ENCODE measurements around the gene AMBP. TPM values are rescaled to one million over a fixed set of nuclear protein-coding genes. Genes with fewer than 3 reads are reported as not detected.

The AMBP gene
- total and polyA plus RNA-seq, 2 of the 13 experiments (the other 11 are each of a cell fraction or from before 2014, with no cell fraction given), result 1,510 to 2,580 TPM

DNA sequence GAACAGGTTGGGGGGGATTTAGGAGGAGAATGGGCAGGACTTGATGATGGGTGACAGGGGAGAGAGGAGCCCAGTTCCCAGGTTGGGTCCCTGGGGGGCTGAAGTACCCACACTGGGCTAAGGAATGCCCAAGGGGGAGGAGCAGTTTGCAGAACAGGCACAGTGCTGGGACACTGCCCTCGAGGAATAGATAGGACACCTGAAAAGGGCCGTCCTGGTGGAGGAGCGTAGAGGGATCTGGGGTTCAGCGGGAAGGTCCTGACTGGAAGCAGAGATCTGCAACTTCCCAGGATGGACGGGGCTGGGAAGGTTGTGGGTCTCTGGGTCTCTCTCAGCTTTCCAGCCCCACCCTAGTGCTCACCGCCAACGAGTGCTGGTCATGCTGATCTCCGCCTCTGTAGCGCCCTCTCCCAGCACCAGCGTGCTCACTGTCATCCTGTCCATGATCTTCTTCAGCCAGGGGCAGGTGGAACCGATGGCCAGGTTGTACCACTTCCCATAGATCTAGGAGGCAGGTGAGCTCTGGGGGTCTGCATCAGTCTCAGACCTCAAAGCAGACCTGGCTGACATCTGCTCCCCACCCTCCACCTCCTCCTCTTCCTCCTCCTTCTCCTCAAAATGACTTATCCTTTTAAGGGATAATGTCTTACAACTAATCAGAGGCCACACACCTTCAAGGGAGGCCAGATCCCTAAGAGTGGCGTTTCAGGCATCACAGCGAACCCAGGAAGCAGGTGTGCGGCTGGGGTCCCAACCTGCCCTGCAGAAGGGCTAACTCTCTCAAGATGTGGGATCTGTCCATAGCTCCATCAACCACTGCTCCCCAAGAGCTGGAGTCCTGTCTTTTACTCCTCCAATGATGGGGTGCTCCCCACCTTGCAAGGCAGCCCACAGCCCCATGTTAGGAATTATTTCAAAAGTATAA, 1.6 kb downstream of the AMBP start (continued):
- TF ChIP-seq ZNF382 (CRISPR knock-in tag; IDR thresholded peaks at IDR 0.05; ENCODE audit: borderline replicate concordance), result no peak
- 0 out of 2 replicates have a peak, but pooled peaks have one; percentile 21 for TF ChIP-seq FOSL2 (CRISPR knock-in tag; IDR thresholded peaks at IDR 0.05)
- peak; percentile 29 for TF ChIP-seq TEAD3 (CRISPR knock-in tag; optimal IDR thresholded peaks at IDR 0.05; ENCODE audit: borderline replicate concordance)
- TF ChIP-seq, protein P1, sequence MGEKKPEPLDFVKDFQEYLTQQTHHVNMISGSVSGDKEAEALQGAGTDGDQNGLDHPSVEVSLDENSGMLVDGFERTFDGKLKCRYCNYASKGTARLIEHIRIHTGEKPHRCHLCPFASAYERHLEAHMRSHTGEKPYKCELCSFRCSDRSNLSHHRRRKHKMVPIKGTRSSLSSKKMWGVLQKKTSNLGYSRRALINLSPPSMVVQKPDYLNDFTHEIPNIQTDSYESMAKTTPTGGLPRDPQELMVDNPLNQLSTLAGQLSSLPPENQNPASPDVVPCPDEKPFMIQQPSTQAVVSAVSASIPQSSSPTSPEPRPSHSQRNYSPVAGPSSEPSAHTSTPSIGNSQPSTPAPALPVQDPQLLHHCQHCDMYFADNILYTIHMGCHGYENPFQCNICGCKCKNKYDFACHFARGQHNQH (CRISPR knock-in tag; IDR thresholded peaks at IDR 0.05), result peak; percentile 16; the same call in 1 of the 2 replicates
- no peak for TF ChIP-seq FOXP1 (IDR thresholded peaks at IDR 0.05)
- no peak for TF ChIP-seq FOXP1 (CRISPR knock-in tag; IDR thresholded peaks at IDR 0.05)
- peak; percentile 36; the same call in 1 of the 2 replicates for TF ChIP-seq NR0B2 (CRISPR knock-in tag; IDR thresholded peaks at IDR 0.05)
- TF ChIP-seq FOXA1 (IDR thresholded peaks at IDR 0.05), result no peak
- TF ChIP-seq FOXA1 (CRISPR knock-in tag; IDR thresholded peaks at IDR 0.05), result peak; percentile 28; the same call in 1 of the 2 replicates
- peak; percentile 62; the same call in 1 of the 2 replicates for TF ChIP-seq ZBTB7A (CRISPR knock-in tag; IDR thresholded peaks at IDR 0.05)
- TF ChIP-seq HES4 (CRISPR knock-in tag; IDR thresholded peaks at IDR 0.05; ENCODE audit: borderline replicate concordance), result peak; percentile 30; the same call in 1 of the 2 replicates
- 0 out of 2 replicates have a peak, but pooled peaks have one; percentile 31 for TF ChIP-seq ZNF546 (CRISPR knock-in tag; conservative IDR thresholded peaks at IDR 0.05)
- TF ChIP-seq ZNF616 (CRISPR knock-in tag; IDR thresholded peaks at IDR 0.05; ENCODE audit: low read depth), result 0 out of 2 replicates have a peak, but pooled peaks have one; percentile 36
- peak; percentile 61; the same call in 1 of the 2 replicates for TF ChIP-seq SSRP1 (CRISPR knock-in tag; IDR thresholded peaks at IDR 0.05)
- peak; percentile 87 for TF ChIP-seq ZNF687 (CRISPR knock-in tag; IDR thresholded peaks at IDR 0.05)
